ENCODE results near the gene OPA3. TPM values are rescaled to one million over a fixed set of nuclear protein-coding genes. Genes with fewer than 3 reads are reported as not detected.

OPA3 gene
- total RNA-seq, 4 donors from 2014 or later, result 4.8 to 6.7 (median 5.7) TPM

- H3K4me1 ChIP-seq, result peaks cover 0 to 39% (median 28%) of the 10 kb centered on the region in 4 donors
- H3K9me3 ChIP-seq, result no peaks in the 10 kb centered on the region
- peak overlapping the region in 2 of 4 donors; percentile 30 to 31 for H3K4me3 ChIP-seq
- no peaks in the 10 kb centered on the region for H3K36me3 ChIP-seq
- TF ChIP-seq POLR2A (IDR thresholded peaks at IDR 0.05), result no peak
- TF ChIP-seq, protein P1, sequence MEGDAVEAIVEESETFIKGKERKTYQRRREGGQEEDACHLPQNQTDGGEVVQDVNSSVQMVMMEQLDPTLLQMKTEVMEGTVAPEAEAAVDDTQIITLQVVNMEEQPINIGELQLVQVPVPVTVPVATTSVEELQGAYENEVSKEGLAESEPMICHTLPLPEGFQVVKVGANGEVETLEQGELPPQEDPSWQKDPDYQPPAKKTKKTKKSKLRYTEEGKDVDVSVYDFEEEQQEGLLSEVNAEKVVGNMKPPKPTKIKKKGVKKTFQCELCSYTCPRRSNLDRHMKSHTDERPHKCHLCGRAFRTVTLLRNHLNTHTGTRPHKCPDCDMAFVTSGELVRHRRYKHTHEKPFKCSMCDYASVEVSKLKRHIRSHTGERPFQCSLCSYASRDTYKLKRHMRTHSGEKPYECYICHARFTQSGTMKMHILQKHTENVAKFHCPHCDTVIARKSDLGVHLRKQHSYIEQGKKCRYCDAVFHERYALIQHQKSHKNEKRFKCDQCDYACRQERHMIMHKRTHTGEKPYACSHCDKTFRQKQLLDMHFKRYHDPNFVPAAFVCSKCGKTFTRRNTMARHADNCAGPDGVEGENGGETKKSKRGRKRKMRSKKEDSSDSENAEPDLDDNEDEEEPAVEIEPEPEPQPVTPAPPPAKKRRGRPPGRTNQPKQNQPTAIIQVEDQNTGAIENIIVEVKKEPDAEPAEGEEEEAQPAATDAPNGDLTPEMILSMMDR (IDR thresholded peaks at IDR 0.05), result no peak
- TF ChIP-seq EP300 (IDR thresholded peaks at IDR 0.05), result no peak
- peaks cover 0 to 68% of the 10 kb centered on the region in 2 donors for H3K27me3 ChIP-seq
- no peak overlapping the region for H3K27ac ChIP-seq
- WGBS, 2 donors, result 9 to 13% methylated on average over 37 of the region's 37 CpGs
- DNase-seq (ENCODE audit: low spot score in 2 of 2), result peak in 1 of 2 donors; percentile 43
These were observed 85.1 kb downstream of the OPA3 start for GRCh38 chr19:45499196-45500180.

GRCh38 chr19:45498411-45499195 is 86.0 kb downstream of the OPA3 start, which contains the start of gene PPM1N:
PPM1N (plus strand) TSS chr19:45498443; CDS start chr19:45498473, 30 bp downstream.
- no peak within 1 kb of the TSS for H3K27ac ChIP-seq
- H3K9me3 ChIP-seq, result no peaks in the 10 kb centered on the region
- WGBS, 2 donors, result 2 to 3% methylated on average over 55 to 83 of the region's 89 CpGs
- H3K4me3 ChIP-seq, result peak within 1 kb of the TSS in 3 of 4 donors; percentile 30 to 79 (median 39)
- TF ChIP-seq, protein P1 (IDR thresholded peaks at IDR 0.05), result peak in 1 of 5 experiments; percentile 12
- no peak for TF ChIP-seq EP300 (IDR thresholded peaks at IDR 0.05)
- peaks cover 0 to 76% of the 10 kb centered on the region in 2 donors for H3K27me3 ChIP-seq
- no peak for DNase-seq (ENCODE audit: low spot score in 2 of 2)
- peaks cover 0 to 41% (median 29%) of the 10 kb centered on the region in 4 donors for H3K4me1 ChIP-seq
- H3K36me3 ChIP-seq, result no peaks in the 10 kb centered on the region

DNA sequence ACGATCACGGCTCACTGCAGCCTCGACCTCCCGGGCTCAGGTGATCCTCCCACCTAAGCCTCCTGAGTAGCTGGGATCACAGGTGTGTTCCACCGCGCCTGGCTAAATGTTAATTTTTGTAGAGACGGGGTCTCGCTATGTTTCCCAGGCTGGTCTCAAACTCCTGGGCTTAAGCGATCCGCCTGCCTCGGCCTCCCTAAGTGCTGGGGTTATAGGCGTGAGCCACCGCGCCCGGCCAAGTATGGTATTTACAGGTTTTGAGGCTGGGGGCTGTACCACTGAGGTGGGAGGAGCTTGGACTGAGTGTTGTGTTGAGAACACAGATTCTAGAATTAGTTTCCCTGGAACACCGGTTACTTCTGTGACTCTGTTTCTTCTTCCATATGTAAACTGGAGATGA is 86.8 kb downstream of the OPA3 start:
- no peaks in the 10 kb centered on the region for H3K9me3 ChIP-seq
- H3K27ac ChIP-seq, result no peak overlapping the region
- DNase-seq (ENCODE audit: low spot score in 2 of 2), result no peak
- no peaks in the 10 kb centered on the region for H3K36me3 ChIP-seq
- H3K27me3 ChIP-seq, result peaks cover 0 to 84% of the 10 kb centered on the region in 2 donors
- no peak for TF ChIP-seq EP300 (IDR thresholded peaks at IDR 0.05)
- TF ChIP-seq, protein P1 (IDR thresholded peaks at IDR 0.05), result no peak
- TF ChIP-seq POLR2A (IDR thresholded peaks at IDR 0.05), result no peak
- peaks cover 0 to 49% (median 32%) of the 10 kb centered on the region in 4 donors for H3K4me1 ChIP-seq
- no peak overlapping the region for H3K4me3 ChIP-seq
- 30% methylated on average over 16 of the region's 16 CpGs for WGBS, 2 donors

- Histone ChIP-seq H3K9me3 (no peaks in the 10 kb centered on the region), H3K27me3 (peaks cover 0 to 87% of the 10 kb centered on the region in 2 donors), H3K4me3 (peak overlapping the region; percentile 23 to 79 (median 55)), H3K27ac (peak overlapping the region in 1 of 4 donors; percentile 36), H3K4me1 (peaks cover 0 to 56% (median 32%) of the 10 kb centered on the region in 4 donors), H3K36me3 (no peaks in the 10 kb centered on the region)
- TF ChIP-seq POLR2A (IDR thresholded peaks at IDR 0.05), result no peak
- no peak for TF ChIP-seq EP300 (IDR thresholded peaks at IDR 0.05)
- TF ChIP-seq, protein P1 (IDR thresholded peaks at IDR 0.05), result no peak
- WGBS, 2 donors, result 1 to 2% methylated on average over 21 to 24 of the region's 54 CpGs
- no peak for DNase-seq (ENCODE audit: low spot score in 2 of 2)
These were observed 88.2 kb downstream of the OPA3 start for GRCh38 chr19:45496349-45496953.

Data from tibial nerve (tissue), 4 donors.